Gastrocnemius medialis (tissue), 4 donors: Measurements from ENCODE around the gene ARHGEF7. TPM values are rescaled to one million over a fixed set of nuclear protein-coding genes. Genes with fewer than 3 reads are reported as not detected.

Experiments
- ATAC-seq, 2 donors: fragments of 150-250 bp; one replicate each; pipeline ENCODE4 v1.9.1; 2016
- DNase-seq, 2 donors: peaks; one replicate each; pipeline ENCODE4 v3.0.0-alpha.2; 2019
- H3K27ac ChIP-seq, 4 donors: fragments of 200-600 bp; sonication (generic); 1 replicate in 1 of 4; 2 replicates in 3 of 4; pipeline ENCODE4 v1.5.1; 2016 to 2018; ENCODE audit warnings: mild to moderate bottlenecking in 2 of 4, moderate library complexity in 1 of 4
- H3K27me3 ChIP-seq, 3 donors: fragments of 200-600 bp; sonication (generic) in 2 of 3; 1 replicate in 1 of 3; 2 replicates in 2 of 3; pipeline versions ENCODE4 v1.5.1 to v1.6.0; 2016 to 2019; ENCODE audit warnings: mild to moderate bottlenecking in 1 of 3, moderate library complexity in 1 of 3
- H3K36me3 ChIP-seq, 2 donors: fragments of 200-600 bp; sonication (generic) in 1 of 2; one replicate each; pipeline ENCODE4 v1.5.1; 2017 to 2018
- H3K4me1 ChIP-seq, 2 donors: fragments of 200-600 bp; sonication (generic) in 1 of 2; one replicate each; pipeline ENCODE4 v1.5.1; 2016 to 2017; ENCODE audit warnings: mild to moderate bottlenecking in 2 of 2
- H3K4me3 ChIP-seq, 4 donors: fragments of 200-600 bp; sonication (generic) in 3 of 4; 1 replicate in 1 of 4; 2 replicates in 3 of 4; pipeline ENCODE4 v1.5.1; 2016 to 2019; ENCODE audit warnings: mild to moderate bottlenecking in 2 of 4
- H3K9me3 ChIP-seq, 3 donors: fragments of 200-600 bp; sonication (generic) in 2 of 3; 1 replicate in 1 of 3; 2 replicates in 2 of 3; pipeline ENCODE4 v1.5.1; 2016 to 2019
- CTCF ChIP-seq, 5 experiments: fragments of 450-650 bp in 3 of 5; fragments of 200-600 bp in 2 of 5; sonication (generic) in 2 of 5; IDR thresholded peaks in 4 of 5; conservative IDR thresholded peaks in 1 of 5; 1 replicate in 4 of 5; 2 replicates in 1 of 5; pipeline ENCODE4 v1.5.1; 2016 to 2019; ENCODE audit warnings: antibody characterized with exemption in 5 of 5, mild to moderate bottlenecking in 3 of 5, moderate library complexity in 3 of 5
- POLR2A ChIP-seq, 2 donors: fragments of 450-650 bp; IDR thresholded peaks; one replicate each; pipeline ENCODE4 v1.6.1; 2017; ENCODE audit warnings: antibody characterized with exemption in 2 of 2, mild to moderate bottlenecking in 2 of 2, moderate library complexity in 2 of 2
- in situ Hi-C, 4 donors: fragments of 200-750 bp; cut with MboI; loops; one replicate each; pipeline versions ENCODE4 v1.15.0 to v1.8.0; 2017; ENCODE audit warnings: low sequenced_read_pairs in 4 of 4
- intact Hi-C: fragments of 100-400 bp; cut with DNase I; formaldehyde crosslinking; loops from one replicate; pipeline ENCODE4 v1.15.1; 2023; ENCODE audit warnings: low total_unique reads
- total RNA-seq, 4 donors: library from RNA; depleted of rRNA; stranded (reverse); fragments of >200 nt; gene quantifications; one replicate each; pipeline versions ENCODE4 v1.1.0 to v1.2.3, GENCODE V29; 2016

ARHGEF7 gene
- total RNA-seq, 4 donors from 2014 or later = 24.5 to 56.9 (median 31.3) TPM

- DNase-seq = no peak
- Histone ChIP-seq H3K4me1 (peaks cover 4% of the 10 kb centered on the region in 2 donors), H3K4me3 (no peak overlapping the region), H3K27ac (no peak overlapping the region), H3K36me3 (no peaks in the 10 kb centered on the region), H3K9me3 (no peaks in the 10 kb centered on the region), H3K27me3 (no peaks in the 10 kb centered on the region)
- TF ChIP-seq POLR2A (IDR thresholded peaks at IDR 0.05) (no peak), CTCF (IDR thresholded peaks at IDR 0.05 in 4 of 5, conservative IDR thresholded peaks at IDR 0.05 in 1 of 5) (no peak)
- in situ Hi-C loops = no loop called here
- intact Hi-C loops = loop anchor here (5.0 kb wide), 1 partner anchor 194 kb away; the partner anchor contains the start of gene ANKRD10
- ATAC-seq = no peak
These were observed 3.7 kb upstream of the ARHGEF7 start for GRCh38 chr13:111111376-111111937.

- H3K27me3 ChIP-seq = peaks cover 0 to 4% (median 0%) of the 10 kb centered on the region in 3 donors
- no peak for TF ChIP-seq POLR2A (IDR thresholded peaks at IDR 0.05)
- TF ChIP-seq CTCF (IDR thresholded peaks at IDR 0.05 in 4 of 5, conservative IDR thresholded peaks at IDR 0.05 in 1 of 5) = no peak
- peaks cover 5 to 12% of the 10 kb centered on the region in 2 donors for H3K4me1 ChIP-seq
- in situ Hi-C loops (no loop called here), intact Hi-C loops (loop anchor here (5.0 kb wide), 1 partner anchor 195 kb away; the partner anchor contains the start of gene ANKRD10)
- H3K36me3 ChIP-seq = no peaks in the 10 kb centered on the region
- no peak for ATAC-seq
- H3K4me3 ChIP-seq = no peak overlapping the region
- DNase-seq = no peak
- H3K27ac ChIP-seq = no peak overlapping the region
- no peaks in the 10 kb centered on the region for H3K9me3 ChIP-seq
These were observed 2.9 kb upstream of the ARHGEF7 start for GRCh38 chr13:111112196-111112595.

GRCh38 chr13:111114362-111115060, 599 bp upstream of the ARHGEF7 start:
- in situ Hi-C loops (no loop called here), intact Hi-C loops (loop anchor here (5.0 kb wide), 2 partner anchors 38 to 197 kb away; partner anchors contain the start of gene ANKRD10)
- Histone ChIP-seq H3K27ac (peak overlapping the region; percentile 72 to 82 (median 79)), H3K36me3 (no peaks in the 10 kb centered on the region), H3K4me1 (peaks cover 5 to 12% of the 10 kb centered on the region in 2 donors), H3K9me3 (no peaks in the 10 kb centered on the region), H3K27me3 (peaks cover 0 to 4% (median 0%) of the 10 kb centered on the region in 3 donors), H3K4me3 (peak overlapping the region; percentile 63 to 70 (median 70))
- DNase-seq = peak; percentile 36 to 56
- peak; percentile 55 to 60 for ATAC-seq
- TF ChIP-seq CTCF (IDR thresholded peaks at IDR 0.05 in 4 of 5, conservative IDR thresholded peaks at IDR 0.05 in 1 of 5) = no peak
- peak; percentile 54 to 62 for TF ChIP-seq POLR2A (IDR thresholded peaks at IDR 0.05)

GRCh38 chr13:111115965-111116521, 933 bp downstream of the ARHGEF7 start:
- Histone ChIP-seq H3K4me1 (peaks cover 12 to 14% of the 10 kb centered on the region in 2 donors), H3K36me3 (no peaks in the 10 kb centered on the region), H3K27me3 (peaks cover 0 to 4% (median 0%) of the 10 kb centered on the region in 3 donors), H3K9me3 (no peaks in the 10 kb centered on the region), H3K27ac (peak overlapping the region; percentile 72 to 82 (median 78)), H3K4me3 (peak overlapping the region; percentile 53 to 70 (median 63))
- DNase-seq (no peak), ATAC-seq (peak; percentile 16 to 34)
- in situ Hi-C loops = no loop called here
- intact Hi-C loops = loop anchor here (5.0 kb wide), 1 partner anchor 36 kb away; no protein-coding TSS in a partner anchor
- peak; percentile 14 to 16 for TF ChIP-seq POLR2A (IDR thresholded peaks at IDR 0.05)
- TF ChIP-seq CTCF (IDR thresholded peaks at IDR 0.05 in 4 of 5, conservative IDR thresholded peaks at IDR 0.05 in 1 of 5) = no peak
